Trophoblast cell (in vitro differentiated cells and primary cell): ENCODE data around the gene PLEKHO1.

Source experiments
- DNase-seq, 2 donors: peaks; one replicate each; pipeline ENCODE4 v3.0.0-alpha.2; 2016
- H2AFZ ChIP-seq: 2 replicates; pipeline ENCODE4 v1.6.1; 2013; ENCODE audit warnings: low read length, moderate library complexity, mild to moderate bottlenecking; ENCODE audit not compliant: insufficient read depth, poor library complexity
- H2AK5ac ChIP-seq: 2 replicates; pipeline ENCODE4 v1.6.1; 2013; ENCODE audit warnings: mild to moderate bottlenecking, low read length
- H2BK120ac ChIP-seq: 2 replicates; pipeline ENCODE4 v1.6.1; 2013; ENCODE audit warnings: low read length, mild to moderate bottlenecking, moderate library complexity; ENCODE audit not compliant: insufficient read depth, poor library complexity
- H2BK12ac ChIP-seq: 2 replicates; pipeline ENCODE4 v1.6.1; 2013; ENCODE audit warnings: mild to moderate bottlenecking, low read length, moderate library complexity
- H2BK5ac ChIP-seq: 2 replicates; pipeline ENCODE4 v1.6.1; 2013; ENCODE audit warnings: low read length, low read depth, moderate library complexity, mild to moderate bottlenecking; ENCODE audit not compliant: poor library complexity
- H3K14ac ChIP-seq: 2 replicates; pipeline ENCODE4 v1.6.1; 2013; ENCODE audit warnings: mild to moderate bottlenecking, low read length
- H3K18ac ChIP-seq: 2 replicates; pipeline ENCODE4 v1.6.1; 2013; ENCODE audit warnings: mild to moderate bottlenecking, low read length
- H3K23ac ChIP-seq: 2 replicates; pipeline ENCODE4 v1.6.1; 2013; ENCODE audit warnings: low read length
- H3K27ac ChIP-seq: 2 replicates; pipeline ENCODE4 v1.5.1; 2013; ENCODE audit warnings: low read depth, mild to moderate bottlenecking, inconsistent platforms, low read length, moderate library complexity
- H3K27me3 ChIP-seq: 2 replicates; pipeline ENCODE4 v1.6.1; 2013; ENCODE audit warnings: inconsistent platforms, mild to moderate bottlenecking, low read length, moderate library complexity; ENCODE audit not compliant: insufficient read depth
- H3K36me3 ChIP-seq, 2 experiments: 1 replicate in 1 of 2; 2 replicates in 1 of 2; pipeline ENCODE4 v1.6.1; 2013; ENCODE audit warnings: low read length in 2 of 2, mild to moderate bottlenecking in 2 of 2, moderate library complexity in 1 of 2; ENCODE audit not compliant: insufficient read depth in 2 of 2, control insufficient read depth in 1 of 2
- H3K4ac ChIP-seq: 2 replicates; pipeline ENCODE4 v1.6.1; 2013; ENCODE audit warnings: low read depth, mild to moderate bottlenecking, low read length, moderate library complexity
- H3K4me1 ChIP-seq, 2 experiments: 1 replicate in 1 of 2; 2 replicates in 1 of 2; pipeline ENCODE4 v1.6.1; 2013; ENCODE audit warnings: low read length in 2 of 2, mild to moderate bottlenecking in 2 of 2, moderate library complexity in 1 of 2; ENCODE audit not compliant: insufficient read depth in 2 of 2, control insufficient read depth in 1 of 2
- H3K4me2 ChIP-seq: 2 replicates; pipeline ENCODE4 v1.6.1; 2013; ENCODE audit warnings: inconsistent platforms, mild to moderate bottlenecking, low read length, moderate library complexity
- H3K4me3 ChIP-seq: 2 replicates; pipeline ENCODE4 v1.5.1; 2013; ENCODE audit warnings: mild to moderate bottlenecking, low read depth, low read length, inconsistent platforms
- H3K79me1 ChIP-seq: one replicate; pipeline ENCODE4 v1.6.1; 2013; ENCODE audit warnings: low read length
- H3K79me2 ChIP-seq: 2 replicates; pipeline ENCODE4 v1.6.1; 2013; ENCODE audit warnings: low read length, mild to moderate bottlenecking; ENCODE audit not compliant: control insufficient read depth, insufficient read depth, poor library complexity
- H3K9ac ChIP-seq: 2 replicates; pipeline ENCODE4 v1.6.1; 2013; ENCODE audit warnings: mild to moderate bottlenecking, low read length
- H3K9me3 ChIP-seq: 2 replicates; pipeline ENCODE4 v1.6.1; 2013; ENCODE audit warnings: low read depth, mild to moderate bottlenecking, control low read depth, inconsistent platforms, low read length; ENCODE audit not compliant: insufficient read depth
- H4K12ac ChIP-seq: 2 replicates; pipeline ENCODE4 v1.6.1; 2013; ENCODE audit warnings: low read depth, mild to moderate bottlenecking, low read length, moderate library complexity
- H4K8ac ChIP-seq: 2 replicates; pipeline ENCODE4 v1.6.1; 2013; ENCODE audit warnings: low read depth, mild to moderate bottlenecking, low read length, moderate library complexity
- H4K91ac ChIP-seq: one replicate; pipeline ENCODE4 v1.6.1; 2013; ENCODE audit warnings: low read depth, mild to moderate bottlenecking, low read length, moderate library complexity
- WGBS: extraction: QIAGEN DNeasy Blood & Tissue Kit; methylation state at CpG from one replicate; pipeline ENCODE4 v1.1.7; 2013; ENCODE audit warnings: missing lambda C conversion rate; ENCODE audit not compliant: insufficient read length, insufficient coverage; ENCODE audit errors: extremely low coverage; 5-methylcytosine and 5-hydroxymethylcytosine counted together

Gene PLEKHO1

DNA sequence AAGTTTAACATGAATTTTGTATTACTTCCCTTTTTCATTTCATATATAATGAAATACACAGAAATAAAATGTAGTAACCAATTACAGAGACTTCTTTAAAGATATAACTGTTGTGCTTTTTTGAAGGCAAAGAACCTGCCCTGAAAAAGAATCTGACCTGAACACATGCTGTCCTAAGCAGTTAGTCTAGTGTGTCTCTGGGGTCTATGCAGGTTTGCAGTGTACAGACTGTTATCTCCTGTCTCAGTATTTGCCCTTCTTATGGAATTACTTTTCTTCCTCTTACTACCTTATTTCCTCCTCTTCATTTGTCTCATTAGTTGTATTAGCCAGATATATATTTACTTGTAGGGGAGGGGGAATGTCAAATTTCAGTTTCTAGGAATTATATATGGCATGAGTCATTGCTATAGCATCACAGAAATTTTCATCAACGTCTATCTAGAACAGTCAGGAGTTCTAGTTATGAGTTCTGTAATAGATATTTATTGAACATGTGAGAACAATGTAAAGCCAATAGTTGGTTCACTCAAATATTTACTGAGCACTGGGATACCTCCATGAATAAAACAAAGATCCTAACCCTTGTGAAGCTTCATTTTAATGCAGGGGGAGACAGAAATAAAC lies 28.4 kb upstream of the PLEKHO1 start:
- Histone ChIP-seq H3K14ac (no peak overlapping the region), H4K91ac (no peak overlapping the region), H3K4me3 (no peak overlapping the region), H2BK120ac (no peak overlapping the region), H4K8ac (no peak overlapping the region), H3K4me1 (no peaks in the 10 kb centered on the region), H3K4me2 (no peak overlapping the region), H3K79me2 (no peaks in the 10 kb centered on the region), H3K9ac (no peak overlapping the region), H3K4ac (no peak overlapping the region), H3K36me3 (no peaks in the 10 kb centered on the region), H3K27me3 (no peaks in the 10 kb centered on the region), H3K27ac (no peak overlapping the region), H3K9me3 (no peaks in the 10 kb centered on the region), H2BK12ac (no peak overlapping the region), H2AK5ac (no peak overlapping the region), H2AFZ (no peak overlapping the region), H3K79me1 (no peaks in the 10 kb centered on the region), H4K12ac (no peak overlapping the region), H3K18ac (no peak overlapping the region), H2BK5ac (no peak overlapping the region), H3K23ac (no peak overlapping the region)
- DNase-seq: no peak
- no CpG with 5 or more reads among the region's 1 CpG for WGBS

- H3K4ac ChIP-seq: no peak overlapping the region
- H3K27ac ChIP-seq: no peak overlapping the region
- H2AK5ac ChIP-seq: no peak overlapping the region
- H3K4me1 ChIP-seq: no peaks in the 10 kb centered on the region
- no peaks in the 10 kb centered on the region for H3K79me2 ChIP-seq
- no CpG with 5 or more reads among the region's 2 CpGs for WGBS
- no peak overlapping the region for H2AFZ ChIP-seq
- H2BK5ac ChIP-seq: no peak overlapping the region
- no peak overlapping the region for H3K4me3 ChIP-seq
- no peaks in the 10 kb centered on the region for H3K27me3 ChIP-seq
- no peak overlapping the region for H4K8ac ChIP-seq
- no peaks in the 10 kb centered on the region for H3K9me3 ChIP-seq
- no peak overlapping the region for H3K4me2 ChIP-seq
- DNase-seq: no peak
- no peak overlapping the region for H2BK12ac ChIP-seq
- no peak overlapping the region for H3K14ac ChIP-seq
- H4K12ac ChIP-seq: no peak overlapping the region
- no peak overlapping the region for H4K91ac ChIP-seq
- H2BK120ac ChIP-seq: no peak overlapping the region
- H3K18ac ChIP-seq: no peak overlapping the region
- no peak overlapping the region for H3K9ac ChIP-seq
- no peaks in the 10 kb centered on the region for H3K36me3 ChIP-seq
- H3K23ac ChIP-seq: no peak overlapping the region
- no peaks in the 10 kb centered on the region for H3K79me1 ChIP-seq
These were observed 22.9 kb upstream of the PLEKHO1 start for GRCh38 chr1:150126811-150127210.

DNA sequence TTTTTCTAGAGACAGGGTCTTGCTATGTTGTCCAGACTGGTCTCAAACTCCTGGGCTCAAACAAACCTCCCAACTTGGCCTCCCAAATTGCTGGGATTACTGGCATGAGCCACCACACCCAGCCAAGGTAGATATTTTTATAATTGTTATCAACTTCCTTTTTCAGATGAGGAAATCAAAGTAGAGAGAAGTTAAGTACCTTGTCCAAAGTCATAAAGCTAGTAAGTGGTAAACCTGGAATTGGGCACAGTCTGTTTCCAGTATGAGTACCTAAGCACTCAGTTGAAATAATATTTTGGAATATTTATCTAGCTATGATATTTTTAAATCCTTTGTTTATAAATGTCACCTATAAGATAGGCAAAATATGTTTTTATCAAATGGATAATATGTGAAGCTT lies 22.3 kb upstream of the PLEKHO1 start:
- DNase-seq: no peak
- Histone ChIP-seq H3K4me3 (no peak overlapping the region), H3K18ac (no peak overlapping the region), H3K9ac (no peak overlapping the region), H2BK120ac (no peak overlapping the region), H3K36me3 (no peaks in the 10 kb centered on the region), H3K27me3 (no peaks in the 10 kb centered on the region), H2BK12ac (no peak overlapping the region), H2AK5ac (no peak overlapping the region), H4K12ac (no peak overlapping the region), H3K14ac (no peak overlapping the region), H4K8ac (no peak overlapping the region), H2BK5ac (no peak overlapping the region), H3K9me3 (no peaks in the 10 kb centered on the region), H3K4me1 (no peaks in the 10 kb centered on the region), H3K79me1 (no peaks in the 10 kb centered on the region), H3K27ac (no peak overlapping the region), H3K4ac (no peak overlapping the region), H4K91ac (no peak overlapping the region), H3K4me2 (no peak overlapping the region), H2AFZ (no peak overlapping the region), H3K79me2 (no peaks in the 10 kb centered on the region), H3K23ac (no peak overlapping the region)

DNA sequence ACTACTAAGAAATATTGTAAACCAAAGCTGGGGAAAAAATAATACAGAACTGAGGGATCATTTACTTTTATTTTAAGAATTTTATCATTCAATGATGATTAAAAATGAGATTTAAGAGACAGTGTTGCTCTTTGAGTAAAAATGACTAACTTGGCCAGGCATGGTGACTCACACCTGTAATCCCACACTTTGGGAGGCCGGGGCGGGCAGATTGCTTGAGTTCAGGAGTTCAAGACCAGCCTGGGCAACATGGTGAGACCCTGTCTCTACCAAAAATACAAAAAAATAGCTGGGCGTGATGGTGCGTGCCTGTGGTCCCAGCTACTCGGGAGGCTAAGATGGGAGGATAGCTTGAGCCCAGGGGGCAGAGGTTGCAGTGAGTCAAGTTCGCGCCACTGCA lies 21.8 kb upstream of the PLEKHO1 start:
- Histone ChIP-seq H2BK5ac (no peak overlapping the region), H2BK12ac (no peak overlapping the region), H2AFZ (no peak overlapping the region), H3K36me3 (no peaks in the 10 kb centered on the region), H3K18ac (no peak overlapping the region), H3K27ac (no peak overlapping the region), H3K79me1 (no peaks in the 10 kb centered on the region), H3K14ac (no peak overlapping the region), H3K27me3 (no peaks in the 10 kb centered on the region), H4K8ac (no peak overlapping the region), H3K79me2 (no peaks in the 10 kb centered on the region), H4K12ac (no peak overlapping the region), H3K4me2 (no peak overlapping the region), H2AK5ac (no peak overlapping the region), H3K4me1 (no peaks in the 10 kb centered on the region), H3K4me3 (no peak overlapping the region), H3K23ac (no peak overlapping the region), H3K9me3 (no peaks in the 10 kb centered on the region), H3K9ac (no peak overlapping the region), H4K91ac (no peak overlapping the region), H2BK120ac (no peak overlapping the region), H3K4ac (no peak overlapping the region)
- no CpG with 5 or more reads among the region's 7 CpGs for WGBS
- DNase-seq: no peak
